MM.1S (cell line): ENCODE data around the gene AUTS2.
A peak's percentile ranks its signal among the peaks of the same experiment; 100 is the strongest.

Experiments used
- DNase-seq: peaks from one replicate; pipeline ENCODE4 v3.0.0-alpha.2; 2015
- H2AFZ ChIP-seq: fragments of 300-600 bp; sonication (generic); 2 replicates; pipeline ENCODE4 v1.6.0; 2016; ENCODE audit warnings: antibody characterized with exemption, low read length
- H3F3A ChIP-seq: fragments of 300-600 bp; sonication (generic); 2 replicates; pipeline ENCODE4 v1.6.1; 2016; ENCODE audit warnings: mild to moderate bottlenecking, antibody characterized with exemption, low read length, moderate library complexity, mixed read lengths; ENCODE audit not compliant: insufficient read depth
- H3K27ac ChIP-seq: fragments of 300-600 bp; sonication (generic); 2 replicates; pipeline ENCODE4 v1.5.1; 2016; ENCODE audit warnings: mild to moderate bottlenecking, low read length
- H3K27me3 ChIP-seq: fragments of 300-600 bp; sonication (generic); replicated peaks from 2 replicates; pipeline ENCODE4 v1.6.0; 2016; ENCODE audit warnings: low read length; ENCODE audit not compliant: insufficient read depth
- H3K36me3 ChIP-seq: fragments of 300-600 bp; sonication (generic); replicated peaks from 2 replicates; pipeline ENCODE4 v1.6.1; 2016; ENCODE audit warnings: mild to moderate bottlenecking, low read length, mixed read lengths; ENCODE audit not compliant: insufficient read depth
- H3K4me1 ChIP-seq: fragments of 300-600 bp; sonication (generic); 2 replicates; pipeline ENCODE4 v1.6.1; 2016; ENCODE audit warnings: low read length, mixed read lengths
- H3K4me2 ChIP-seq: fragments of 300-600 bp; sonication (generic); 2 replicates; pipeline ENCODE4 v1.6.0; 2016; ENCODE audit warnings: low read depth, low read length
- H3K4me3 ChIP-seq: fragments of 300-600 bp; sonication (generic); 2 replicates; pipeline ENCODE4 v1.5.1; 2016; ENCODE audit warnings: low read length, mixed read lengths
- H3K79me2 ChIP-seq: fragments of 300-600 bp; sonication (generic); 2 replicates; pipeline ENCODE4 v1.6.1; 2016; ENCODE audit warnings: mixed run types, low read length, mixed read lengths
- H3K9ac ChIP-seq: fragments of 300-600 bp; sonication (generic); 2 replicates; pipeline ENCODE4 v1.6.1; 2016; ENCODE audit warnings: low read length, mixed read lengths
- H3K9me2 ChIP-seq: fragments of 300-600 bp; sonication (generic); replicated peaks from 2 replicates; pipeline ENCODE4 v1.6.1; 2016; ENCODE audit warnings: mild to moderate bottlenecking, low read length, mixed read lengths; ENCODE audit not compliant: insufficient read depth
- H3K9me3 ChIP-seq: fragments of 300-600 bp; sonication (generic); replicated peaks from 2 replicates; pipeline ENCODE4 v1.6.1; 2016; ENCODE audit warnings: mild to moderate bottlenecking, low read length, mixed read lengths; ENCODE audit not compliant: insufficient read depth
- H4K20me1 ChIP-seq: fragments of 300-600 bp; sonication (generic); 2 replicates; pipeline ENCODE4 v1.6.1; 2016; ENCODE audit warnings: mild to moderate bottlenecking, low read length, moderate library complexity, mixed read lengths; ENCODE audit not compliant: insufficient read depth
- EZH2 ChIP-seq: fragments of 300-600 bp; sonication (generic); optimal IDR thresholded peaks from 2 replicates; pipeline ENCODE3; 2017; ENCODE audit warnings: low read depth, mild to moderate bottlenecking, antibody characterized with exemption, low read length, mixed read lengths
- EZH2phosphoT487 ChIP-seq: fragments of 300-600 bp; sonication (generic); IDR thresholded peaks from 2 replicates; pipeline ENCODE4 v1.6.1; 2018; ENCODE audit warnings: antibody characterized with exemption, low read length
- TF ChIP-seq, protein P1 (sequence below): fragments of 300-600 bp; sonication (generic); IDR thresholded peaks from 2 replicates; pipeline ENCODE4 v1.5.1; 2016; ENCODE audit warnings: antibody characterized with exemption, low read length, mixed read lengths

The AUTS2 gene

DNA sequence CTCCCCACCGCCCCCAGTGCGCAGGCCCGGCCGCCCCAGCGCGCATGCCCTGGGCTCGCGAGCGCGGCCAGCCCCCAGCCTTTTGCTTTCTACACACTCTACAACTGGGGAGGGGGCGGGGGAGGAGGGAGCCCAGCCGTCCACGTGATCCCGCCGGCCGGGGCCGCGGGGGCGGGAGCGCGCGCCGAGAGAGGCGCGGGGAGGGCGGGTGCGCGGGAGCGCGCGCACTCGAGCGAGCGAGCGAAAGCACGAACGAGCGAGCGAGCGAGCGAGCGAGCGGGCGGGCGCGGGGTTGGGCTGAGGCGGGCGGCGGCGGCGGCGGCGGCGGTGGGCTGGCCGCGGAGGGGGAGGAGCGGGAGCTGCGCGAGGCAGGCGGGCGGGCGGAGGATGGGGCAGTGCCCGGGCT, at the start of gene AUTS2:
AUTS2 (plus strand) TSS at position 395 of the 406 bp plus-strand sequence. CDS start 1,179 bp downstream, outside the sequence.
- TF ChIP-seq EZH2 (no peak), EZH2phosphoT487 (no peak)
- TF ChIP-seq, protein P1, sequence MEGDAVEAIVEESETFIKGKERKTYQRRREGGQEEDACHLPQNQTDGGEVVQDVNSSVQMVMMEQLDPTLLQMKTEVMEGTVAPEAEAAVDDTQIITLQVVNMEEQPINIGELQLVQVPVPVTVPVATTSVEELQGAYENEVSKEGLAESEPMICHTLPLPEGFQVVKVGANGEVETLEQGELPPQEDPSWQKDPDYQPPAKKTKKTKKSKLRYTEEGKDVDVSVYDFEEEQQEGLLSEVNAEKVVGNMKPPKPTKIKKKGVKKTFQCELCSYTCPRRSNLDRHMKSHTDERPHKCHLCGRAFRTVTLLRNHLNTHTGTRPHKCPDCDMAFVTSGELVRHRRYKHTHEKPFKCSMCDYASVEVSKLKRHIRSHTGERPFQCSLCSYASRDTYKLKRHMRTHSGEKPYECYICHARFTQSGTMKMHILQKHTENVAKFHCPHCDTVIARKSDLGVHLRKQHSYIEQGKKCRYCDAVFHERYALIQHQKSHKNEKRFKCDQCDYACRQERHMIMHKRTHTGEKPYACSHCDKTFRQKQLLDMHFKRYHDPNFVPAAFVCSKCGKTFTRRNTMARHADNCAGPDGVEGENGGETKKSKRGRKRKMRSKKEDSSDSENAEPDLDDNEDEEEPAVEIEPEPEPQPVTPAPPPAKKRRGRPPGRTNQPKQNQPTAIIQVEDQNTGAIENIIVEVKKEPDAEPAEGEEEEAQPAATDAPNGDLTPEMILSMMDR = no peak
- H3K36me3 ChIP-seq = no peaks in the 10 kb centered on the region
- H3K79me2 ChIP-seq = no peaks in the 10 kb centered on the region
- peak within 1 kb of the TSS; percentile 93 for H2AFZ ChIP-seq
- peak within 1 kb of the TSS; percentile 83 for H3K4me3 ChIP-seq
- no peaks in the 10 kb centered on the region for H3K9me2 ChIP-seq
- H3F3A ChIP-seq = peaks cover 14% of the 10 kb centered on the region; the same call in 1 of the 2 replicates
- H3K4me2 ChIP-seq = peak within 1 kb of the TSS; percentile 94
- no peak within 1 kb of the TSS for H3K27ac ChIP-seq
- H3K9ac ChIP-seq = peak within 1 kb of the TSS; percentile 54; the same call in 1 of the 2 replicates
- H3K9me3 ChIP-seq = no peaks in the 10 kb centered on the region
- no peaks in the 10 kb centered on the region for H4K20me1 ChIP-seq
- peak; percentile 81 for DNase-seq
- no peaks in the 10 kb centered on the region; the same call in 1 of the 2 replicates for H3K27me3 ChIP-seq
- H3K4me1 ChIP-seq = no peaks in the 10 kb centered on the region

DNA sequence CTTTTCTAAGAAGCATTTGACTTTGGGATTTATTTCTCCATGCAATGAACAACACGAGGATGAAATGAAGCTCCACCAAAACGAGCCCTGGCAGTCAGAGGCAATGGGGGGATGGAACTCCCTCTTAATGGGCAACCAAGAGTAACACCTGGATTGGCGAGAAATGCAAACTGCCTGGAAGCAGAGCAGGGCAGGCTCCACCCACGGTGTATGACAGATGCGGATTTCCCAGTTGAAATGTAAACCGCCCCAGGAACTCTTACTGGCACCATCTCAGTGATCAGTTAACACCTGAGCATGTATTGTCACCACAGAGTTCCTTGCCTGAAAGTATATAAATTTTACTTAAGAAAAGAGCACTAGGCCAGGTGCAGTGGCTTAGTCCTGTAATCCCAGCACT, 47.3 kb upstream of the AUTS2 start:
- no peak for DNase-seq

DNA sequence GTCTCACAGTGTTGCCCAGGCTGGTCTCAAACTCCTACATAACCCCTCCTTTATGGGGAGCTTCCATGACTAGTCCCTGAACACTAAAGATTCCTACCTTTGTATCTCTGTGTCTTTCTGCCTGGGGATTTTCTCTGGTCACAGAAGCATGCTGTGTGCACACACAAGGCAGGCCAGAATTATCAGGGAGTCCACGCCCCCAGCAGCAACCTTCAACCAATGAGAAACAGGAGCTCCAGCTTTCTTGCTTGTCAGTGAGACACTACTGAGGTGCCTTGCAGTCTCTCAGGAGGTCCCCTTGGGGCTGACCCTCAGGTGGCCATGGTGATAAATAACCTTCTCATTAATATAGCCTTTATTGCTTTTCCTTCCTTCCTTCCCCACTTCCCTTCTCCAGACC, 45.1 kb upstream of the AUTS2 start:
- Histone ChIP-seq H3K4me1 (no peaks in the 10 kb centered on the region), H3K4me2 (no peak overlapping the region), H4K20me1 (no peaks in the 10 kb centered on the region), H3K79me2 (no peaks in the 10 kb centered on the region), H3K36me3 (no peaks in the 10 kb centered on the region), H3F3A (no peaks in the 10 kb centered on the region), H3K9me2 (no peaks in the 10 kb centered on the region), H3K27ac (no peak overlapping the region), H3K9me3 (no peaks in the 10 kb centered on the region), H3K4me3 (no peak overlapping the region), H2AFZ (no peak overlapping the region), H3K27me3 (no peaks in the 10 kb centered on the region), H3K9ac (no peak overlapping the region)
- TF ChIP-seq, protein P1 = no peak
- DNase-seq = no peak

More for the DNA sequence above, 47.3 kb upstream of the AUTS2 start:
- H3K9ac ChIP-seq = no peak overlapping the region
- no peaks in the 10 kb centered on the region for H3K36me3 ChIP-seq
- H3K27me3 ChIP-seq = no peaks in the 10 kb centered on the region
- H3K4me2 ChIP-seq = no peak overlapping the region
- no peaks in the 10 kb centered on the region for H3K79me2 ChIP-seq
- H2AFZ ChIP-seq = no peak overlapping the region
- H3K4me1 ChIP-seq = no peaks in the 10 kb centered on the region
- H3F3A ChIP-seq = no peaks in the 10 kb centered on the region
- H3K9me3 ChIP-seq = no peaks in the 10 kb centered on the region
- no peak overlapping the region for H3K27ac ChIP-seq
- H3K4me3 ChIP-seq = no peak overlapping the region
- TF ChIP-seq EZH2 = no peak
- TF ChIP-seq EZH2phosphoT487 = no peak
- TF ChIP-seq, protein P1 = no peak
- no peaks in the 10 kb centered on the region for H3K9me2 ChIP-seq
- H4K20me1 ChIP-seq = no peaks in the 10 kb centered on the region
